HepG2 (cell line): ENCODE results near the gene PIGX. TPM values are rescaled to one million over a fixed set of nuclear protein-coding genes. Genes with fewer than 3 reads are reported as not detected.

Experiments used
- ATAC-seq: fragments of 200-7000 bp; cut with Tn5 transposase; 3 replicates; pipeline ENCODE4 v1.9.1; 2020; ENCODE audit warnings: mild to moderate bottlenecking, moderate library complexity
- BruUV-seq: library from RNA; stranded (reverse); fragments of 400-500 nt; replicated peaks from 2 replicates; lab custom pipeline; 2021; lab: Mats Ljungman, UMichigan
- CTCF ChIA-PET: fragments of 300-600 bp; formaldehyde crosslinking; extraction: SDS; loops from one replicate; lab custom pipeline; 2021; ENCODE audit warnings: low total read pairs, inconsistent platforms, low intra/inter-chr PET ratio; lab: Yijun Ruan, JAX
- POLR2A ChIA-PET: fragments of 350-600 bp; sonication (Branson Sonifier 250); formaldehyde crosslinking; loops from one replicate; lab custom pipeline; 2020; ENCODE audit warnings: antibody characterized with exemption, inconsistent platforms; lab: Yijun Ruan, JAX
- DNase-seq: peaks from one replicate; pipeline ENCODE4 v3.0.0-alpha.2; 2015; ENCODE audit warnings: low spot score
- FAIRE-seq: peaks from 3 replicates; lab custom pipeline; 2011; peaks lifted over from hg19 to GRCh38; lab: Jason Lieb, UNC
- H2AFZ ChIP-seq: one replicate; pipeline ENCODE4 v1.6.1; 2011; ENCODE audit warnings: low read length, inconsistent platforms
- H3K27ac ChIP-seq: fragments of 300-600 bp; 3 replicates; pipeline ENCODE4 v1.8.0; 2011; ENCODE audit warnings: mixed run types, mild to moderate bottlenecking, mixed read lengths, low read length, inconsistent platforms; ENCODE audit not compliant: insufficient read depth; ENCODE audit errors: extremely low read length
- H3K27me3 ChIP-seq, 2 experiments: fragments of 200-600 bp in 1 of 2; 2 replicates in 1 of 2; 3 replicates in 1 of 2; pipeline versions ENCODE4 v1.6.0 to v1.8.0; 2011; ENCODE audit warnings: low read length in 2 of 2, mild to moderate bottlenecking in 2 of 2, moderate library complexity in 2 of 2, inconsistent platforms in 1 of 2; ENCODE audit not compliant: insufficient read depth in 2 of 2, control insufficient read depth in 1 of 2
- H3K36me3 ChIP-seq, 2 experiments: fragments of 200-600 bp in 1 of 2; replicated peaks in 1 of 2; 2 replicates in 1 of 2; 3 replicates in 1 of 2; pipeline versions ENCODE4 v1.5.1 to v1.8.0; 2011; ENCODE audit warnings: low read length in 2 of 2, inconsistent platforms in 1 of 2; ENCODE audit not compliant: insufficient read depth in 2 of 2, control insufficient read depth in 1 of 2
- H3K4me1 ChIP-seq: 2 replicates; pipeline ENCODE4 v1.5.1; 2012; ENCODE audit warnings: low read length, inconsistent platforms; ENCODE audit not compliant: insufficient read depth
- H3K4me2 ChIP-seq: 2 replicates; pipeline ENCODE4 v1.6.0; 2011; ENCODE audit warnings: low read depth, low read length, inconsistent platforms
- H3K4me3 ChIP-seq, 3 experiments: fragments of 200-600 bp in 1 of 3; sonication (generic), shearing (Covaris generic) in 1 of 3; replicated peaks in 1 of 3; 2 replicates each; pipeline ENCODE4 v1.5.1; 2011 to 2016; ENCODE audit warnings: low read length in 3 of 3, inconsistent platforms in 2 of 3, low read depth in 2 of 3, mild to moderate bottlenecking in 2 of 3, control low read depth in 1 of 3, mixed read lengths in 1 of 3; ENCODE audit not compliant: insufficient read depth in 1 of 3
- H3K79me2 ChIP-seq: one replicate; pipeline ENCODE4 v1.6.1; 2011; ENCODE audit warnings: low read length, inconsistent platforms; ENCODE audit not compliant: insufficient read depth
- H3K9ac ChIP-seq: 2 replicates; pipeline ENCODE4 v1.6.0; 2011; ENCODE audit warnings: mild to moderate bottlenecking, low read depth, low read length, inconsistent platforms; ENCODE audit not compliant: insufficient read depth
- H3K9me3 ChIP-seq: 2 replicates; pipeline ENCODE4 v1.5.1; 2012; ENCODE audit warnings: mild to moderate bottlenecking, low read length
- H4K20me1 ChIP-seq: 2 replicates; pipeline ENCODE4 v1.6.0; 2011; ENCODE audit warnings: inconsistent platforms, mild to moderate bottlenecking, low read length, moderate library complexity; ENCODE audit not compliant: insufficient read depth
- ASH2L ChIP-seq: fragments of 300-600, 200-600 bp; sonication (generic); IDR thresholded peaks from 2 replicates; pipeline ENCODE4 v1.7.0; 2017; ENCODE audit warnings: low read depth, mild to moderate bottlenecking, moderate library complexity, mixed read lengths, low read length; ENCODE audit not compliant: insufficient read length
- ETS1 ChIP-seq: sonication (generic); formaldehyde crosslinking; IDR thresholded peaks from 2 replicates; pipeline ENCODE4 v1.4.0; 2020; ENCODE audit warnings: missing genetic modification reagents
- TBX3 ChIP-seq: fragments of 450-650 bp; IDR thresholded peaks from 2 replicates; pipeline ENCODE4 v1.6.1; 2017; ENCODE audit warnings: antibody characterized with exemption, mild to moderate bottlenecking, inconsistent platforms, borderline replicate concordance
- ZBTB7A ChIP-seq: sonication (generic); formaldehyde crosslinking; IDR thresholded peaks from 2 replicates; pipeline ENCODE4 v1.8.0; 2022; ENCODE audit warnings: mild to moderate bottlenecking, missing genetic modification reagents
- ZFP82 ChIP-seq: sonication (generic); formaldehyde crosslinking; IDR thresholded peaks from 2 replicates; pipeline ENCODE4 v1.5.1; 2020; ENCODE audit warnings: mild to moderate bottlenecking, missing genetic modification reagents, borderline replicate concordance
- ZNF24 ChIP-seq: fragments of 450-650 bp; IDR thresholded peaks from 2 replicates; pipeline ENCODE4 v1.6.1; 2017; ENCODE audit warnings: antibody characterized with exemption, mild to moderate bottlenecking
- ZNF550 ChIP-seq: sonication (generic); formaldehyde crosslinking; IDR thresholded peaks from 2 replicates; pipeline ENCODE4 v1.4.0; 2020; ENCODE audit warnings: mild to moderate bottlenecking, missing genetic modification reagents, borderline replicate concordance
- ZNF768 ChIP-seq: sonication (generic); formaldehyde crosslinking; IDR thresholded peaks from 2 replicates; pipeline ENCODE4 v1.4.0; 2020; ENCODE audit warnings: missing genetic modification reagents
- ZNF841 ChIP-seq: sonication (generic); formaldehyde crosslinking; IDR thresholded peaks from 2 replicates; pipeline ENCODE4 v1.8.1; 2023; ENCODE audit warnings: missing genetic modification reagents, borderline replicate concordance
- in situ Hi-C: cut with HindIII; loops from 2 replicates; pipeline ENCODE4 v1.10.0; 2017; ENCODE audit warnings: low pct_unique_long_range_greater_than_20kb; ENCODE audit not compliant: extremely low pct_ligation_motif_present
- intact Hi-C: fragments of 100-400 bp; cut with micrococcal nuclease; formaldehyde crosslinking; loops from one replicate; pipeline ENCODE4 v1.10.0; 2022; ENCODE audit not compliant: unreplicated experiment
- polyA plus RNA-seq, 8 experiments: library from polyadenylated mRNA; depleted of rRNA in 3 of 8; stranded (reverse) in 7 of 8; unstranded in 1 of 8; fragments of >200 nt; fragmentation: Illumina TruSeq in 4 of 8; extraction: Trizol in 4 of 8; gene quantifications; 2 replicates each; pipeline versions ENCODE4 v1.2.1 to v1.2.3, GENCODE V29; 2011 to 2016; ENCODE audit warnings: low read depth in 4 of 8, missing spikeins in 1 of 8, mixed read lengths in 1 of 8; ENCODE audit not compliant: insufficient read depth in 1 of 8
- total RNA-seq, 5 experiments: library from RNA; depleted of rRNA; stranded (reverse); fragments of >200 nt; fragmentation: Illumina TruSeq; extraction: Trizol; gene quantifications; 2 replicates each; pipeline ENCODE4 v1.2.3, GENCODE V29; 2016; ENCODE audit warnings: low read depth in 1 of 5
- TF ChIP-seq, protein P1 (sequence below): sonication (generic); formaldehyde crosslinking; IDR thresholded peaks from 2 replicates; pipeline ENCODE4 v1.5.1; 2020; ENCODE audit warnings: missing genetic modification reagents, mild to moderate bottlenecking, borderline replicate concordance
- TF ChIP-seq, protein P2 (sequence below): sonication (generic); formaldehyde crosslinking; IDR thresholded peaks from 2 replicates; pipeline ENCODE4 v1.8.0; 2022; ENCODE audit warnings: low read depth, missing genetic modification reagents

Gene PIGX
- total and polyA plus RNA-seq, 2 of the 13 experiments (the other 11 are each of a cell fraction or from before 2014, with no cell fraction given): 13.2 to 21.3 TPM

- intact Hi-C loops (no loop called here), in situ Hi-C loops (no loop called here)
- Histone ChIP-seq H3K4me3 (no peak overlapping the region), H3K9ac (no peak overlapping the region), H3K4me2 (no peak overlapping the region)
- no TSS peak for BruUV-seq
- CTCF ChIA-PET: no interaction called here
- no peak for TF ChIP-seq ZFP82 (CRISPR knock-in tag)
- TF ChIP-seq, protein P1, sequence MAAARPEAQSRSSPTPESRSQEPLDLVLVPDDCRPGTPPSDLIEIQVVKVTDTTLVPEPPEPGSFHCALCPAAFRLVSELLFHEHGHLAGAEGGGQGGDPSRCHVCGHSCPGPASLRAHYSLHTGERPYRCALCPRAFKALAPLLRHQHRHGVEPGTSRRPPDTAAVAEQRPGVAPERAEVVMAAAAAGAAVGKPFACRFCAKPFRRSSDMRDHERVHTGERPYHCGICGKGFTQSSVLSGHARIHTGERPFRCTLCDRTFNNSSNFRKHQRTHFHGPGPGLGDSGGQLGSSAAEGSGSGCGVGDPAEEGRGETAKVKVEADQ (CRISPR knock-in tag): no peak
- TF ChIP-seq, protein P2, sequence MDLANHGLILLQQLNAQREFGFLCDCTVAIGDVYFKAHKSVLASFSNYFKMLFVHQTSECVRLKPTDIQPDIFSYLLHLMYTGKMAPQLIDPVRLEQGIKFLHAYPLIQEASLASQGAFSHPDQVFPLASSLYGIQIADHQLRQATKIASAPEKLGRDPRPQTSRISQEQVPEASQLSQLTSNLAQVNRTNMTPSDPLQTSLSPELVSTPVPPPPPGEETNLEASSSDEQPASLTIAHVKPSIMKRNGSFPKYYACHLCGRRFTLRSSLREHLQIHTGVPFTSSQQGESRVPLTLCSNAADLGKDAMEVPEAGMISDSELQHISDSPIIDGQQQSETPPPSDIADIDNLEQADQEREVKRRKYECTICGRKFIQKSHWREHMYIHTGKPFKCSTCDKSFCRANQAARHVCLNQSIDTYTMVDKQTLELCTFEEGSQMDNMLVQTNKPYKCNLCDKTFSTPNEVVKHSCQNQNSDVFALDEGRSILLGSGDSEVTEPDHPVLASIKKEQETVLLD (CRISPR knock-in tag): no peak
- TF ChIP-seq ETS1 (CRISPR knock-in tag): no peak
- TF ChIP-seq TBX3: no peak
- no peak for TF ChIP-seq ZNF768
- no peak for TF ChIP-seq ZNF550 (CRISPR knock-in tag)
- TF ChIP-seq ZNF24: no peak
- no peak for TF ChIP-seq ZBTB7A
- no peak for TF ChIP-seq ASH2L
- no peak for TF ChIP-seq ZNF841 (CRISPR knock-in tag)
- TF ChIP-seq, all 625 proteins: peak for 0
- H3K27me3 ChIP-seq: no peaks in the 10 kb centered on the region
- DNase-seq (no peak), ATAC-seq (no peak), FAIRE-seq (no peak)
- H3K36me3 ChIP-seq: peaks cover 0 to 3% of the 10 kb centered on the region in 2 experiments; a peak in 2 of 5 replicates
- H3K4me1 ChIP-seq: peaks cover 13% of the 10 kb centered on the region
- H4K20me1 ChIP-seq: 0 out of 2 replicates have a peak, but pooled peaks cover 6% of the 10 kb centered on the region
- no peak overlapping the region for H3K27ac ChIP-seq
- H3K79me2 ChIP-seq: peaks cover 61% of the 10 kb centered on the region
- H2AFZ ChIP-seq: no peak overlapping the region
- no peaks in the 10 kb centered on the region for H3K9me3 ChIP-seq
- POLR2A ChIA-PET: no interaction called here
These were observed 53.3 kb downstream of the PIGX start for GRCh38 chr3:196765454-196765853.
